HepG2 (cell line): ENCODE data around the gene MEF2D. TPM values are rescaled to one million over a fixed set of nuclear protein-coding genes. Genes with fewer than 3 reads are reported as not detected.

ENCODE experiments used
- CHD4 ChIP-seq: fragments of 200-600 bp; sonication (generic); IDR thresholded peaks from 2 replicates; pipeline ENCODE4 v1.7.0; 2017; ENCODE audit warnings: mild to moderate bottlenecking, low read length, borderline replicate concordance
- GATAD2A ChIP-seq: IDR thresholded peaks from 2 replicates; pipeline ENCODE4 v1.6.1; 2016
- HMG20A ChIP-seq: IDR thresholded peaks from 2 replicates; pipeline ENCODE4 v1.6.1; 2016; ENCODE audit warnings: borderline replicate concordance
- MAFK ChIP-seq, 2 experiments: IDR thresholded peaks in 1 of 2; conservative IDR thresholded peaks in 1 of 2; 2 replicates each; pipeline ENCODE4 v1.6.1; 2011; ENCODE audit warnings: improper control_type of control experiment in 2 of 2, low read length in 2 of 2
- NCOA5 ChIP-seq: sonication (generic); formaldehyde crosslinking; IDR thresholded peaks from 2 replicates; pipeline ENCODE4 v1.4.0; 2020; ENCODE audit warnings: missing genetic modification reagents
- SMAD9 ChIP-seq: sonication (generic); formaldehyde crosslinking; IDR thresholded peaks from 2 replicates; pipeline ENCODE4 v1.5.1; 2020; ENCODE audit warnings: mild to moderate bottlenecking, missing genetic modification reagents
- SNAPC4 ChIP-seq: sonication (generic); formaldehyde crosslinking; IDR thresholded peaks from 2 replicates; pipeline ENCODE4 v1.4.0; 2020; ENCODE audit warnings: mild to moderate bottlenecking, missing genetic modification reagents
- TCF7L2 ChIP-seq: IDR thresholded peaks from 2 replicates; pipeline ENCODE4 v1.6.1; 2011; ENCODE audit warnings: mild to moderate bottlenecking, low read depth, low read length, moderate library complexity
- THYN1 ChIP-seq: sonication (generic); formaldehyde crosslinking; IDR thresholded peaks from 2 replicates; pipeline ENCODE4 v1.8.1; 2023; ENCODE audit warnings: low read depth, mild to moderate bottlenecking, moderate library complexity, missing genetic modification reagents, borderline replicate concordance
- ZBTB44 ChIP-seq: sonication (generic); formaldehyde crosslinking; IDR thresholded peaks from 2 replicates; pipeline ENCODE4 v1.4.0; 2020; ENCODE audit warnings: missing genetic modification reagents
- ZNF232 ChIP-seq: sonication (generic); formaldehyde crosslinking; IDR thresholded peaks from 2 replicates; pipeline ENCODE4 v1.4.0; 2020; ENCODE audit warnings: missing genetic modification reagents, borderline replicate concordance
- ZNF263 ChIP-seq: sonication (generic); formaldehyde crosslinking; IDR thresholded peaks from 2 replicates; pipeline ENCODE4 v1.4.0; 2020; ENCODE audit warnings: missing genetic modification reagents
- ZNF558 ChIP-seq: sonication (generic); formaldehyde crosslinking; IDR thresholded peaks from 2 replicates; pipeline ENCODE4 v1.9.0; 2022; ENCODE audit warnings: mild to moderate bottlenecking, missing genetic modification reagents, borderline replicate concordance
- ZNF598 ChIP-seq: sonication (generic); formaldehyde crosslinking; IDR thresholded peaks from 2 replicates; pipeline ENCODE4 v1.5.1; 2020; ENCODE audit warnings: mild to moderate bottlenecking, missing genetic modification reagents, borderline replicate concordance
- ZNF879 ChIP-seq: sonication (generic); formaldehyde crosslinking; IDR thresholded peaks from 2 replicates; pipeline ENCODE4 v1.8.1; 2023; ENCODE audit warnings: missing genetic modification reagents
- ZNF883 ChIP-seq: sonication (generic); formaldehyde crosslinking; IDR thresholded peaks from 2 replicates; pipeline ENCODE4 v1.5.1; 2020; ENCODE audit warnings: mild to moderate bottlenecking, missing genetic modification reagents; ENCODE audit errors: not compliant biosample characterization
- polyA plus RNA-seq, 8 experiments: library from polyadenylated mRNA; depleted of rRNA in 3 of 8; stranded (reverse) in 7 of 8; unstranded in 1 of 8; fragments of >200 nt; fragmentation: Illumina TruSeq in 4 of 8; extraction: Trizol in 4 of 8; gene quantifications; 2 replicates each; pipeline versions ENCODE4 v1.2.1 to v1.2.3, GENCODE V29; 2011 to 2016; ENCODE audit warnings: low read depth in 4 of 8, missing spikeins in 1 of 8, mixed read lengths in 1 of 8; ENCODE audit not compliant: insufficient read depth in 1 of 8
- total RNA-seq, 5 experiments: library from RNA; depleted of rRNA; stranded (reverse); fragments of >200 nt; fragmentation: Illumina TruSeq; extraction: Trizol; gene quantifications; 2 replicates each; pipeline ENCODE4 v1.2.3, GENCODE V29; 2016; ENCODE audit warnings: low read depth in 1 of 5
- TF ChIP-seq, protein P1 (sequence below): sonication (generic); formaldehyde crosslinking; IDR thresholded peaks from 2 replicates; pipeline ENCODE4 v1.4.0; 2020; ENCODE audit warnings: missing genetic modification reagents
- TF ChIP-seq, protein P2 (sequence below): sonication (generic); formaldehyde crosslinking; IDR thresholded peaks from 2 replicates; pipeline ENCODE4 v1.4.0; 2020; ENCODE audit warnings: low read depth, mild to moderate bottlenecking, missing genetic modification reagents

Gene MEF2D
- total and polyA plus RNA-seq, 2 of the 13 experiments (the other 11 are each of a cell fraction or from before 2014, with no cell fraction given): 1.6 to 3.9 TPM

DNA sequence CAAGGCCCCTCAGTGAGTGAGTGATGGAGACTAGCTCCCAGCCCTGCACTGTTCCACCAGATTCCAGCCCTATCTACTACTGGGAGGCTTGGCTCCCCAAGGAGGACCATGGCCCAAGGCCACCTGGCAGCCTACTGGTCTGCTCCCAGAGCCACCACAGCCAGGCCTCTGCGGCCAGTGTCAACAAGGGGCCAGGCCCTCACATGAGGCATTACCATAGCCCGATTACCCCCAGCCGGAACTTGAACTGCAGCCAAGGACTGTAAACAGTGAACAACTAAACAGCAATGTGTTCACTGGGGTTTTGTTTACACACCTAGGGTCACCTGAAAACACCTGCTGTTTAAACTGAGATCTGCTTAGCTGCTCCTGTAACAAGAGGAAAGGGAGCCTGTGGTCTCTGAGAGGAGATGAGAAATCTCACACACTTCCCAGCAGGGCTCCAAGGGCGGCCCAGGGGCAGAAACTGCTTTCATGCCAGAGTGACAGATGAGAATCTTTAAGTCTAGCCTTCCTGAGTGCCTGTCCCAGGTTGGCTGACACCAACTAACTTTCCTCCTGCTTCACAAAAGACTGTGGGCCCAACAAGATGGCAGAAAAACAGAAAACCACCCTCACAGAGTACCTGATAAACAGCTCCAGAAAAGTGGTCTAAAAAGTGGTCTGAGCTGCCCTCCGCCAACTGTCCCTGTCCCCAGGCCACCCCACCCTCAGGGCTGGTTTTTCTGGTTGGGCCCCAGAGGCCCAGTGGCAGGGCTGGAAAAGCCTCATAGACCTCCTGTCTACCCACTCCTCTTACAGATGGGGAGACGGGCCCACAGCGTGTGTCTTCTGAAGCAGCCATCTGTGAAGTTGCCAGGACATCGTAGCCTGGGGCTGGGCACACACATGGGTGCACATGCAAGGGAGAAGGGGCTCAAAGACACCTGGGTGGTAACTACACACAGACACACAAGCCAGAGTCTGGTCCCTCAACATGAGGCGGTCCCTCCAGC lies 28.8 kb downstream of the MEF2D start (continued):
- no peak for TF ChIP-seq ZNF879 (CRISPR knock-in tag)
- no peak for TF ChIP-seq ZNF598 (CRISPR knock-in tag)
- TF ChIP-seq ZNF263 (CRISPR knock-in tag): peak; percentile 91
- TF ChIP-seq, protein P1, sequence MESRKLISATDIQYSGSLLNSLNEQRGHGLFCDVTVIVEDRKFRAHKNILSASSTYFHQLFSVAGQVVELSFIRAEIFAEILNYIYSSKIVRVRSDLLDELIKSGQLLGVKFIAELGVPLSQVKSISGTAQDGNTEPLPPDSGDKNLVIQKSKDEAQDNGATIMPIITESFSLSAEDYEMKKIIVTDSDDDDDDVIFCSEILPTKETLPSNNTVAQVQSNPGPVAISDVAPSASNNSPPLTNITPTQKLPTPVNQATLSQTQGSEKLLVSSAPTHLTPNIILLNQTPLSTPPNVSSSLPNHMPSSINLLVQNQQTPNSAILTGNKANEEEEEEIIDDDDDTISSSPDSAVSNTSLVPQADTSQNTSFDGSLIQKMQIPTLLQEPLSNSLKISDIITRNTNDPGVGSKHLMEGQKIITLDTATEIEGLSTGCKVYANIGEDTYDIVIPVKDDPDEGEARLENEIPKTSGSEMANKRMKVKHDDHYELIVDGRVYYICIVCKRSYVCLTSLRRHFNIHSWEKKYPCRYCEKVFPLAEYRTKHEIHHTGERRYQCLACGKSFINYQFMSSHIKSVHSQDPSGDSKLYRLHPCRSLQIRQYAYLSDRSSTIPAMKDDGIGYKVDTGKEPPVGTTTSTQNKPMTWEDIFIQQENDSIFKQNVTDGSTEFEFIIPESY (CRISPR knock-in tag): peak; percentile 43; the same call in 1 of the 2 replicates
- peak; percentile 98 for TF ChIP-seq HMG20A
- TF ChIP-seq ZBTB44: no peak
- TF ChIP-seq ZNF883: peak; percentile 43
- TF ChIP-seq CHD4: no peak
- TF ChIP-seq SNAPC4 (CRISPR knock-in tag): peak; percentile 83; the same call in 1 of the 2 replicates
- TF ChIP-seq TCF7L2: no peak
- no peak for TF ChIP-seq MAFK (conservative IDR thresholded peaks at IDR 0.05 in 1 of 2, IDR thresholded peaks at IDR 0.05 in 1 of 2; ENCODE audit: low read length in 2 of 2)
- TF ChIP-seq GATAD2A (CRISPR knock-in tag): peak; percentile 98
- TF ChIP-seq, protein P2, sequence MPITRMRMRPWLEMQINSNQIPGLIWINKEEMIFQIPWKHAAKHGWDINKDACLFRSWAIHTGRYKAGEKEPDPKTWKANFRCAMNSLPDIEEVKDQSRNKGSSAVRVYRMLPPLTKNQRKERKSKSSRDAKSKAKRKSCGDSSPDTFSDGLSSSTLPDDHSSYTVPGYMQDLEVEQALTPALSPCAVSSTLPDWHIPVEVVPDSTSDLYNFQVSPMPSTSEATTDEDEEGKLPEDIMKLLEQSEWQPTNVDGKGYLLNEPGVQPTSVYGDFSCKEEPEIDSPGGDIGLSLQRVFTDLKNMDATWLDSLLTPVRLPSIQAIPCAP: peak; percentile 71; the same call in 1 of the 2 replicates
- TF ChIP-seq ZNF558 (CRISPR knock-in tag): no peak
- no peak for TF ChIP-seq NCOA5
- no peak for TF ChIP-seq SMAD9 (CRISPR knock-in tag)
- 0 out of 2 replicates have a peak, but pooled peaks have one; percentile 51 for TF ChIP-seq THYN1 (CRISPR knock-in tag)
- peak; percentile 93; the same call in 1 of the 2 replicates for TF ChIP-seq ZNF232
